Measurements from ENCODE around the gene EYA2.
A peak's percentile ranks its signal among the peaks of the same experiment; 100 is the strongest.

Gene EYA2

GRCh38 chr20:47143657-47144056 lies 249.0 kb downstream of the EYA2 start:
- no peak overlapping the region for H3K4me3 ChIP-seq (ENCODE audit: low read length)
- TF ChIP-seq CTCF (conservative IDR thresholded peaks at IDR 0.05; ENCODE audit: low read length) = no peak
- DNase-seq (ENCODE audit: low read depth) = no peak

DNA sequence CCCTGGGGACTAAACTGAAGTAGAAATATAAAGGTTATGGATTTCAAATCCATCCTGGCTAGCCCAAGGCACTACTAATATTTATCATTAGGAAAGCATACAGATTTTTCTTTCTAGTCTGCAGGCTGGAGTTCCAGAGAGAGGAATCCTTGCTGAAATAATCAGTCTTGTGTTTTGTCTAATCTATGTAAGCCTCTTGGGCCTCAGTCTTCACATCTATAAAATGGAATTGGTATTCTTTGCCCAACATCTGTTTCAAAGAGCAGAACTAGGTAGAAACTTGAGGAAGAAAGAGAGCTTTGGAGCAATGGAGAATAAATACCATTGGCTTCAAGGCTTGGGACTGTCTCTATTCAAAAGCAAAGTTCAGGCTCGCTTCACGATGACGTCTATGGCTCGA lies 249.8 kb downstream of the EYA2 start:
- DNase-seq (ENCODE audit: low read depth) = no peak
- no peak for TF ChIP-seq CTCF (conservative IDR thresholded peaks at IDR 0.05; ENCODE audit: low read length)
- no peak overlapping the region for H3K4me3 ChIP-seq (ENCODE audit: low read length)

- no peak overlapping the region for H3K4me3 ChIP-seq (ENCODE audit: low read length)
- no peak for TF ChIP-seq CTCF (conservative IDR thresholded peaks at IDR 0.05; ENCODE audit: low read length)
- DNase-seq (ENCODE audit: low read depth) = peak; percentile 81
These were observed 252.0 kb downstream of the EYA2 start for GRCh38 chr20:47146686-47147085.

GRCh38 chr20:47148059-47148458 lies 253.4 kb downstream of the EYA2 start:
- DNase-seq (ENCODE audit: low read depth) = no peak
- H3K4me3 ChIP-seq (ENCODE audit: low read length) = no peak overlapping the region
- TF ChIP-seq CTCF (conservative IDR thresholded peaks at IDR 0.05; ENCODE audit: low read length) = no peak

DNA sequence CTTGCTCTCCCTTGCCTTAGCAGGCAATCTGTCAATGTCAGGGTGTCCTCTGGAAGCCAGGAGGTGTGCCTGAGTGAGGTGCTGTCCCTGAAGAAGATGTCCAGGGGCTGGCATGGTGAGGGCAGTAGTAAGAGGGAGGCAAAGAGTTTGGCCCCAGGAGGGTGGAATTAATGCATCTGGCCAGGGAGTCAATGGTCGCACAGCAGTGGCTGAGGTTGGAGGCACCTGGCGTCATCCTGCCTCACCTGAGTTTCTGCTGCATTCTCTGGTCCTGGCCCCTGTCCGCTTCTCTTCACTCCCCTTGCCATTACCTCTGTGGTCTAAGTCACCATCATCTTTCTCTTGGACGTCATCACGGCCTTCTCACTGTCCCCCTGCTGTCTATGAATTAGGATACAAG lies 255.3 kb downstream of the EYA2 start:
- no peak for DNase-seq (ENCODE audit: low read depth)
- no peak for TF ChIP-seq CTCF (conservative IDR thresholded peaks at IDR 0.05; ENCODE audit: low read length)

GRCh38 chr20:47150403-47151152 lies 255.9 kb downstream of the EYA2 start:
- no peak overlapping the region for H3K4me3 ChIP-seq (ENCODE audit: low read length)
- peak; percentile 80 for TF ChIP-seq CTCF (conservative IDR thresholded peaks at IDR 0.05; ENCODE audit: low read length)
- peak; percentile 71 for DNase-seq (ENCODE audit: low read depth)

More for the DNA sequence above, 255.3 kb downstream of the EYA2 start:
- no peak overlapping the region for H3K4me3 ChIP-seq (ENCODE audit: low read length)

- DNase-seq (ENCODE audit: low read depth) = no peak
- no peak for TF ChIP-seq CTCF (conservative IDR thresholded peaks at IDR 0.05; ENCODE audit: low read length)
- no peak overlapping the region for H3K4me3 ChIP-seq (ENCODE audit: low read length)
These were observed 257.4 kb downstream of the EYA2 start for GRCh38 chr20:47152068-47152467.
